Gastrocnemius medialis (tissue), 4 donors: ENCODE data around the gene DDA1.

Source experiments
- POLR2A ChIP-seq, 2 donors: fragments of 450-650 bp; IDR thresholded peaks; one replicate each; pipeline ENCODE4 v1.6.1; 2017; ENCODE audit warnings: antibody characterized with exemption in 2 of 2, mild to moderate bottlenecking in 2 of 2, moderate library complexity in 2 of 2
- TF ChIP-seq, protein P1 (sequence below), 5 experiments: fragments of 450-650 bp in 3 of 5; fragments of 200-600 bp in 2 of 5; sonication (generic) in 2 of 5; IDR thresholded peaks in 4 of 5; conservative IDR thresholded peaks in 1 of 5; 1 replicate in 4 of 5; 2 replicates in 1 of 5; pipeline ENCODE4 v1.5.1; 2016 to 2019; ENCODE audit warnings: antibody characterized with exemption in 5 of 5, mild to moderate bottlenecking in 3 of 5, moderate library complexity in 3 of 5

DNA sequence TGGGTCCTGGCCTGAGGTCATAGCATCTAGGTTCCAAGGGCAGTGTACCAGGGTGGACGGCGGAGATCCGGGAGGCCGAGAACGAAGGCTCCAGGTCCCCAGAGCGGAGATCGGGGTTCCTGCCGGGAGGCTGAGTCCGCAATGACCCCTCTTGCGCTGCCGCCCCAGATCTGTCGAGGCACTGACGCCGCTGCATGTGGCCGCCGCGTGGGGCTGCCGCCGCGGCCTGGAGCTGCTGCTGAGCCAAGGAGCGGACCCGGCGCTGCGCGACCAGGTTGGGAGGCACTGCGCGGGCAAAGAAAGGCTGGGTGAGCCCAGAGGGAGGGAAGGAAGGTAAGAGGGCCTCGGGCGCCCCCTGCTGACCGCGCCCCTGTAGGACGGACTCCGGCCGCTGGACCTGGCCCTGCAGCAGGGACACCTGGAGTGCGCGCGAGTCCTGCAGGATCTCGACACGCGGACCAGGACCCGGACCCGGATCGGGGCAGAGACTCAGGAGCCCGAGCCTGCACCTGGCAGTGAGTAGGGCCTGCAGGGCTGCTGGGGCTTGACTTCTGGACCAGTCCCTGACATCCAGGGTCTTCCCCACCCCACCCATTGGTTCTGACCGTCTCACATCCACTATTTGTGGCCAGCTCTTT is 26.8 kb upstream of the DDA1 start:
- TF ChIP-seq POLR2A (IDR thresholded peaks at IDR 0.05): no peak
- TF ChIP-seq, protein P1, sequence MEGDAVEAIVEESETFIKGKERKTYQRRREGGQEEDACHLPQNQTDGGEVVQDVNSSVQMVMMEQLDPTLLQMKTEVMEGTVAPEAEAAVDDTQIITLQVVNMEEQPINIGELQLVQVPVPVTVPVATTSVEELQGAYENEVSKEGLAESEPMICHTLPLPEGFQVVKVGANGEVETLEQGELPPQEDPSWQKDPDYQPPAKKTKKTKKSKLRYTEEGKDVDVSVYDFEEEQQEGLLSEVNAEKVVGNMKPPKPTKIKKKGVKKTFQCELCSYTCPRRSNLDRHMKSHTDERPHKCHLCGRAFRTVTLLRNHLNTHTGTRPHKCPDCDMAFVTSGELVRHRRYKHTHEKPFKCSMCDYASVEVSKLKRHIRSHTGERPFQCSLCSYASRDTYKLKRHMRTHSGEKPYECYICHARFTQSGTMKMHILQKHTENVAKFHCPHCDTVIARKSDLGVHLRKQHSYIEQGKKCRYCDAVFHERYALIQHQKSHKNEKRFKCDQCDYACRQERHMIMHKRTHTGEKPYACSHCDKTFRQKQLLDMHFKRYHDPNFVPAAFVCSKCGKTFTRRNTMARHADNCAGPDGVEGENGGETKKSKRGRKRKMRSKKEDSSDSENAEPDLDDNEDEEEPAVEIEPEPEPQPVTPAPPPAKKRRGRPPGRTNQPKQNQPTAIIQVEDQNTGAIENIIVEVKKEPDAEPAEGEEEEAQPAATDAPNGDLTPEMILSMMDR (IDR thresholded peaks at IDR 0.05 in 4 of 5, conservative IDR thresholded peaks at IDR 0.05 in 1 of 5): peak; percentile 79 to 96 (median 94)
